GM12873 (cell line): ENCODE measurements around the gene DMRT2.

ENCODE experiments used
- CTCF ChIP-seq: IDR thresholded peaks from 2 replicates; pipeline ENCODE4 v1.5.1; 2012; ENCODE audit warnings: low read depth, mild to moderate bottlenecking, moderate library complexity, low read length, control low read depth; ENCODE audit not compliant: insufficient read depth; ENCODE audit errors: missing control alignments

Gene DMRT2

GRCh38 chr9:1053282-1053621 is 3.1 kb downstream of the DMRT2 start:
- no peak for TF ChIP-seq CTCF

- TF ChIP-seq CTCF: no peak
Observed at GRCh38 chr9:1053986-1054425, 3.8 kb downstream of the DMRT2 start.

GRCh38 chr9:1055166-1055565 is 5.0 kb downstream of the DMRT2 start:
- TF ChIP-seq CTCF: no peak

GRCh38 chr9:1057910-1058309 is 7.8 kb downstream of the DMRT2 start:
- no peak for TF ChIP-seq CTCF

- no peak for TF ChIP-seq CTCF
Observed at GRCh38 chr9:1058826-1059487, 8.8 kb downstream of the DMRT2 start.

GRCh38 chr9:1065130-1065529 is 15.0 kb downstream of the DMRT2 start:
- no peak for TF ChIP-seq CTCF

GRCh38 chr9:1070692-1071091 is 20.5 kb downstream of the DMRT2 start:
- no peak for TF ChIP-seq CTCF
